ENCODE data around the gene ZNF254. TPM values are rescaled to one million over a fixed set of nuclear protein-coding genes. Genes with fewer than 3 reads are reported as not detected.

ZNF254 gene
- total RNA-seq, 1 donor = 15.2 TPM

DNA sequence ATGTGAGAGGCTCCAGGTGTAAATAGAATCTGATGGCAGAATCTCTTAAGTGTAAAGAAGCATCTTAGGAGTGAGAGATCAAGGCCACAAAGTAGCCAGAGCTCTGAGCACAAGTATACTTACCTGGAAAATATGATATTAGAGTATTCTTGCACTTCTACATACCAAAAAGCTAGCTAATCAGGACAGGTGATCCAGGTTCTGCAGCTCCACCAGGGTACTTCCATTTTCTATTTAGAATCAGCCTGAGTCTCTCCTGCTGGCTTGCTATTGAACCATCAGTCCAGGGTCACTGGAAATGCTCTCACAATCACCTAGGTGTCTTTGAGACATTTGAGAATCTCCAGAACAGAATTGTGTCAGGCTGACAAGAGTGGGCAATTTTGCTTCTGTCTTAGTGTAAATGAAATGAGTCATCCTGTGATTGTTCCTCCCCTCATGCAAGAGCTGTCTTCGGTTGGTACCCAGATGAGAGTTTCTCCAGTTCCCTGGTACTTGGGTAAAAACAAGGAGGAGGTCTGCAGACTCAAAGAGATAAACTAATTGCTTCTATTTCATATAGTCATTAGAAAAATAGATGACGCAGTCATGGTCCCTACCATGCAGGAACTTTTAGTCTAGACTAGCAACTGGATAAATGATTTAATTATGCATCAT lies 14.6 kb downstream of the ZNF254 start:
- no peaks in the 10 kb centered on the region for H4K20me1 ChIP-seq (ENCODE audit: insufficient read depth, low read length)
- H3K36me3 ChIP-seq (ENCODE audit: insufficient read depth, low read length) = peaks cover 10% of the 10 kb centered on the region
- H3K27ac ChIP-seq (ENCODE audit: low read depth, low read length) = no peak overlapping the region
- no peaks in the 10 kb centered on the region for H3K9me3 ChIP-seq (ENCODE audit: low read depth, low read length)
- H3K4me2 ChIP-seq (ENCODE audit: insufficient read depth, low read length) = no peak overlapping the region
- no peaks in the 10 kb centered on the region for H3K4me1 ChIP-seq (ENCODE audit: insufficient read depth, low read length)
- TF ChIP-seq, protein P1, sequence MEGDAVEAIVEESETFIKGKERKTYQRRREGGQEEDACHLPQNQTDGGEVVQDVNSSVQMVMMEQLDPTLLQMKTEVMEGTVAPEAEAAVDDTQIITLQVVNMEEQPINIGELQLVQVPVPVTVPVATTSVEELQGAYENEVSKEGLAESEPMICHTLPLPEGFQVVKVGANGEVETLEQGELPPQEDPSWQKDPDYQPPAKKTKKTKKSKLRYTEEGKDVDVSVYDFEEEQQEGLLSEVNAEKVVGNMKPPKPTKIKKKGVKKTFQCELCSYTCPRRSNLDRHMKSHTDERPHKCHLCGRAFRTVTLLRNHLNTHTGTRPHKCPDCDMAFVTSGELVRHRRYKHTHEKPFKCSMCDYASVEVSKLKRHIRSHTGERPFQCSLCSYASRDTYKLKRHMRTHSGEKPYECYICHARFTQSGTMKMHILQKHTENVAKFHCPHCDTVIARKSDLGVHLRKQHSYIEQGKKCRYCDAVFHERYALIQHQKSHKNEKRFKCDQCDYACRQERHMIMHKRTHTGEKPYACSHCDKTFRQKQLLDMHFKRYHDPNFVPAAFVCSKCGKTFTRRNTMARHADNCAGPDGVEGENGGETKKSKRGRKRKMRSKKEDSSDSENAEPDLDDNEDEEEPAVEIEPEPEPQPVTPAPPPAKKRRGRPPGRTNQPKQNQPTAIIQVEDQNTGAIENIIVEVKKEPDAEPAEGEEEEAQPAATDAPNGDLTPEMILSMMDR (IDR thresholded peaks at IDR 0.05; ENCODE audit: extremely low read depth, low read depth, low read length) = no peak
- peaks cover 39% of the 10 kb centered on the region for H3K79me2 ChIP-seq (ENCODE audit: insufficient read depth, low read length)
- no peak overlapping the region for H2AFZ ChIP-seq (ENCODE audit: low read length)
- H3K27me3 ChIP-seq (ENCODE audit: insufficient read depth, low read length) = no peaks in the 10 kb centered on the region
- H3K4me3 ChIP-seq (ENCODE audit: insufficient read depth, low read length) = no peak overlapping the region
- DNase-seq (ENCODE audit: insufficient read length, low spot score, missing footprints) = no peak

DNA sequence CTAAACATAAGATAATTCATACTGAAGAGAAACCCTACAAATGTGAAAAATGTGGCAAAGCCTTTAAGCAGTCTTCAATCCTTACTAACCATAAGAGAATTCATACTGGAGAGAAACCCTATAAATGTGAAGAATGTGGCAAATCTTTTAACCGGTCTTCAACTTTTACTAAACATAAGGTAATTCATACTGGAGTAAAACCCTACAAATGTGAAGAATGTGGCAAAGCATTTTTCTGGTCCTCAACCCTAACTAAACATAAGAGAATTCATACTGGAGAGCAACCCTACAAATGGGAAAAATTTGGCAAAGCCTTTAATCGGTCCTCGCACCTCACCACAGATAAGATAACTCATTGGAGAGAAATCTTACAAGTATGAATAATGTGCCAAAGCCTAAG lies 40.6 kb downstream of the ZNF254 start:
- H3K79me2 ChIP-seq (ENCODE audit: insufficient read depth, low read length) = no peaks in the 10 kb centered on the region
- DNase-seq (ENCODE audit: insufficient read length, low spot score, missing footprints) = no peak
- no peak overlapping the region for H3K27ac ChIP-seq (ENCODE audit: low read depth, low read length)
- H4K20me1 ChIP-seq (ENCODE audit: insufficient read depth, low read length) = no peaks in the 10 kb centered on the region
- no peaks in the 10 kb centered on the region for H3K4me1 ChIP-seq (ENCODE audit: insufficient read depth, low read length)
- H3K27me3 ChIP-seq (ENCODE audit: insufficient read depth, low read length) = no peaks in the 10 kb centered on the region
- H2AFZ ChIP-seq (ENCODE audit: low read length) = no peak overlapping the region
- TF ChIP-seq, protein P1 (IDR thresholded peaks at IDR 0.05; ENCODE audit: extremely low read depth, low read depth, low read length) = no peak
- H3K9me3 ChIP-seq (ENCODE audit: low read depth, low read length) = peaks cover 26% of the 10 kb centered on the region
- H3K36me3 ChIP-seq (ENCODE audit: insufficient read depth, low read length) = peaks cover 24% of the 10 kb centered on the region
- H3K4me2 ChIP-seq (ENCODE audit: insufficient read depth, low read length) = no peak overlapping the region
- no peak overlapping the region for H3K4me3 ChIP-seq (ENCODE audit: insufficient read depth, low read length)

DNA sequence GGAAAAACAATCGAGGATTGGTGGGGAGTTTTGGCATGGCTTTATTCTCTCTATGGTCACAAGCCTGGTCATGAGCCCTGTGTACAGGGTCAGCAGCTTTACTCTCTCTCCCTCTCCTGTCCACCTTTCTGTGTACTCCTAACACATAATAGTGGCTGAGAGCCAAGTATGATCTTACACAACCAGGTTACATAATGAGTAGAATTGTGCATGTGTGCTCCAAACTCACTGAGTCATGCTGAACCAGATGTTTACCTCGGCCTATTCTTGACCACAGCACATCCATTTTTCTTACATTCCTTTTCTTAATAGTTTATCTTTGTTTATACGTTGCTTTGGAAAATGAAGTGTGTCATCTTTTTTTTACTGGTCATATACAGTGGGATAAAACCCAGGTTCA lies 53.1 kb downstream of the ZNF254 start:
- Histone ChIP-seq H3K4me2 (ENCODE audit: insufficient read depth, low read length) (no peak overlapping the region), H3K27me3 (ENCODE audit: insufficient read depth, low read length) (no peaks in the 10 kb centered on the region), H3K27ac (ENCODE audit: low read depth, low read length) (no peak overlapping the region), H4K20me1 (ENCODE audit: insufficient read depth, low read length) (no peaks in the 10 kb centered on the region), H3K4me3 (ENCODE audit: insufficient read depth, low read length) (no peak overlapping the region), H3K9me3 (ENCODE audit: low read depth, low read length) (no peaks in the 10 kb centered on the region), H2AFZ (ENCODE audit: low read length) (no peak overlapping the region), H3K36me3 (ENCODE audit: insufficient read depth, low read length) (no peaks in the 10 kb centered on the region), H3K79me2 (ENCODE audit: insufficient read depth, low read length) (no peaks in the 10 kb centered on the region), H3K4me1 (ENCODE audit: insufficient read depth, low read length) (no peaks in the 10 kb centered on the region)
- DNase-seq (ENCODE audit: insufficient read length, low spot score, missing footprints) = no peak
- TF ChIP-seq, protein P1 (IDR thresholded peaks at IDR 0.05; ENCODE audit: extremely low read depth, low read depth, low read length) = no peak

DNA sequence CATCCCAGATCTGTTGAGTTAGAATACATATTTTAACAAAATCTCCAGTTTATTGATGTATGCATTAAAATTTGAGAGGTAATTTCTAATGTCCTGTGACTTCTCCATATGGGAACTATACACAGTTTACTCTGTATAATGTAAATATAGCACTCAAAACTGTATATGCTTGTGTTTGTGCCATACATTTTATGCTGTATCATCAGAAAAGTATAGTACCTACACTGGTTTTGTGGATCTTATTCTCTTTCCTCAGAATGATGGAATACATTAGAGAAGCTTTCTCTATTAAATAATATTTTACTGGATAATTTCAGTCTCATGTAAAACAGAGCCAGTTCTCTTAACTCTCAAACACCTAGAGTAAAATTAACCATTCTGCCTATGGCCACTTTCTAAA lies 53.6 kb downstream of the ZNF254 start:
- TF ChIP-seq, protein P1 (IDR thresholded peaks at IDR 0.05; ENCODE audit: extremely low read depth, low read depth, low read length) = no peak

More for the DNA sequence above, 53.6 kb downstream of the ZNF254 start:
- Histone ChIP-seq H3K27ac (ENCODE audit: low read depth, low read length) (no peak overlapping the region), H3K79me2 (ENCODE audit: insufficient read depth, low read length) (no peaks in the 10 kb centered on the region), H4K20me1 (ENCODE audit: insufficient read depth, low read length) (no peaks in the 10 kb centered on the region), H3K36me3 (ENCODE audit: insufficient read depth, low read length) (no peaks in the 10 kb centered on the region), H3K27me3 (ENCODE audit: insufficient read depth, low read length) (no peaks in the 10 kb centered on the region), H3K4me3 (ENCODE audit: insufficient read depth, low read length) (no peak overlapping the region), H3K4me1 (ENCODE audit: insufficient read depth, low read length) (no peaks in the 10 kb centered on the region), H2AFZ (ENCODE audit: low read length) (no peak overlapping the region), H3K9me3 (ENCODE audit: low read depth, low read length) (no peaks in the 10 kb centered on the region), H3K4me2 (ENCODE audit: insufficient read depth, low read length) (no peak overlapping the region)
- DNase-seq (ENCODE audit: insufficient read length, low spot score, missing footprints) = no peak
